Astrocyte (in vitro differentiated cells and primary cell): Measurements from ENCODE around the gene FAM199X. TPM values are rescaled to one million over a fixed set of nuclear protein-coding genes. Genes with fewer than 3 reads are reported as not detected.

Experiments used
- DNase-seq: peaks from one replicate; pipeline ENCODE4 v3.0.0-alpha.2; 2010; ENCODE audit warnings: low read depth
- FAIRE-seq: peaks from 2 replicates; lab custom pipeline; 2011; peaks lifted over from hg19 to GRCh38; lab: Jason Lieb, UNC
- H2AFZ ChIP-seq: 2 replicates; pipeline ENCODE4 v1.6.0; 2012; ENCODE audit warnings: low read depth, low read length, inconsistent platforms
- H3K27ac ChIP-seq: 2 replicates; pipeline ENCODE4 v1.5.1; 2011; ENCODE audit warnings: low read depth, low read length, inconsistent platforms
- H3K27me3 ChIP-seq: 2 replicates; pipeline ENCODE4 v1.6.0; 2011; ENCODE audit warnings: low read length, inconsistent platforms; ENCODE audit not compliant: insufficient read depth
- H3K36me3 ChIP-seq: 2 replicates; pipeline ENCODE4 v1.5.1; 2011; ENCODE audit warnings: low read length, inconsistent platforms; ENCODE audit not compliant: insufficient read depth
- H3K4me1 ChIP-seq: 2 replicates; pipeline ENCODE4 v1.5.1; 2011; ENCODE audit warnings: low read length, inconsistent platforms; ENCODE audit not compliant: insufficient read depth
- H3K4me2 ChIP-seq: 2 replicates; pipeline ENCODE4 v1.6.0; 2012; ENCODE audit warnings: low read length, inconsistent platforms
- H3K4me3 ChIP-seq: 2 replicates; pipeline ENCODE4 v1.5.1; 2011; ENCODE audit warnings: low read depth, mild to moderate bottlenecking, low read length, inconsistent platforms; ENCODE audit not compliant: insufficient read depth
- H3K79me2 ChIP-seq: 2 replicates; pipeline ENCODE4 v1.6.0; 2012; ENCODE audit warnings: mild to moderate bottlenecking, low read length, inconsistent platforms; ENCODE audit not compliant: insufficient read depth
- H3K9ac ChIP-seq: 2 replicates; pipeline ENCODE4 v1.6.0; 2012; ENCODE audit warnings: mild to moderate bottlenecking, low read length, inconsistent platforms
- H3K9me3 ChIP-seq: 2 replicates; pipeline ENCODE4 v1.5.1; 2012; ENCODE audit warnings: low read depth, mild to moderate bottlenecking, low read length, inconsistent platforms; ENCODE audit not compliant: insufficient read depth
- H4K20me1 ChIP-seq: 2 replicates; pipeline ENCODE4 v1.6.0; 2012; ENCODE audit warnings: low read length, inconsistent platforms; ENCODE audit not compliant: insufficient read depth
- H3K27ac Mint-ChIP-seq: one replicate; pipeline ENCODE4 v1.8.0; 2021; ENCODE audit warnings: mild to moderate bottlenecking, mixed read lengths; ENCODE audit not compliant: unreplicated experiment
- H3K27me3 Mint-ChIP-seq: one replicate; pipeline ENCODE4 v1.8.0; 2021; ENCODE audit warnings: low read depth, mixed read lengths; ENCODE audit not compliant: unreplicated experiment
- H3K36me3 Mint-ChIP-seq: one replicate; pipeline ENCODE4 v1.8.0; 2021; ENCODE audit warnings: low read depth, mixed read lengths; ENCODE audit not compliant: unreplicated experiment
- H3K4me1 Mint-ChIP-seq: one replicate; pipeline ENCODE4 v1.8.0; 2021; ENCODE audit warnings: low read depth, mixed read lengths; ENCODE audit not compliant: unreplicated experiment
- H3K4me3 Mint-ChIP-seq: one replicate; pipeline ENCODE4 v1.8.0; 2021; ENCODE audit warnings: mild to moderate bottlenecking, moderate library complexity, mixed read lengths; ENCODE audit not compliant: unreplicated experiment
- H3K9me3 Mint-ChIP-seq: one replicate; pipeline ENCODE4 v1.8.0; 2021; ENCODE audit warnings: mild to moderate bottlenecking, mixed read lengths; ENCODE audit not compliant: unreplicated experiment
- CTCF ChIP-seq: IDR thresholded peaks from 2 replicates; pipeline ENCODE4 v1.5.1; 2011; ENCODE audit warnings: low read depth, mild to moderate bottlenecking, inconsistent platforms, low read length, moderate library complexity; ENCODE audit not compliant: insufficient read depth
- EZH2 ChIP-seq: IDR thresholded peaks from 2 replicates; pipeline ENCODE4 v1.6.1; 2012; ENCODE audit warnings: mild to moderate bottlenecking, low read length, inconsistent platforms; ENCODE audit not compliant: insufficient read depth
- total RNA-seq: library from RNA; stranded (reverse); gene quantifications from 2 replicates; pipeline ENCODE4 v1.2.1, GENCODE V29; 2021

Gene FAM199X
- total RNA-seq, 1 donor from 2014 or later, result 28.8 TPM

- H3K36me3 Mint-ChIP-seq, result peaks cover 2% of the 10 kb centered on the region
These were observed 21.7 kb downstream of the FAM199X start for GRCh38 chrX:104187931-104188330.

GRCh38 chrX:104189837-104190236 is 23.6 kb downstream of the FAM199X start:
- Mint-ChIP-seq H3K36me3 (peaks cover 2% of the 10 kb centered on the region), H3K4me3 (no peak overlapping the region), H3K9me3 (no peaks in the 10 kb centered on the region), H3K27ac (no peak overlapping the region), H3K27me3 (no peaks in the 10 kb centered on the region), H3K4me1 (peaks cover 3% of the 10 kb centered on the region)
- FAIRE-seq (peak; percentile 95), DNase-seq (no peak)
- TF ChIP-seq CTCF (no peak), EZH2 (no peak)
- H3K36me3 ChIP-seq, result peaks cover 18% of the 10 kb centered on the region
- no peaks in the 10 kb centered on the region for H3K27me3 ChIP-seq
- H3K9ac ChIP-seq, result no peak overlapping the region
- H4K20me1 ChIP-seq, result peaks cover 5% of the 10 kb centered on the region
- H3K4me2 ChIP-seq, result no peak overlapping the region
- H3K27ac ChIP-seq, result no peak overlapping the region
- H3K4me3 ChIP-seq, result no peak overlapping the region
- H3K9me3 ChIP-seq, result no peaks in the 10 kb centered on the region
- peaks cover 2% of the 10 kb centered on the region for H3K4me1 ChIP-seq
- no peak overlapping the region for H2AFZ ChIP-seq
- H3K79me2 ChIP-seq, result peaks cover 2% of the 10 kb centered on the region

More at GRCh38 chrX:104187931-104188330, 21.7 kb downstream of the FAM199X start:
- Histone ChIP-seq H3K9me3 (no peaks in the 10 kb centered on the region), H3K27ac (no peak overlapping the region), H4K20me1 (peaks cover 12% of the 10 kb centered on the region), H3K4me3 (no peak overlapping the region), H3K9ac (no peak overlapping the region), H3K79me2 (peaks cover 16% of the 10 kb centered on the region), H3K4me1 (no peaks in the 10 kb centered on the region), H2AFZ (no peak overlapping the region), H3K4me2 (no peak overlapping the region), H3K27me3 (no peaks in the 10 kb centered on the region), H3K36me3 (peaks cover 18% of the 10 kb centered on the region)
- H3K9me3 Mint-ChIP-seq, result no peaks in the 10 kb centered on the region
- H3K4me3 Mint-ChIP-seq, result no peak overlapping the region
- TF ChIP-seq CTCF (no peak), EZH2 (no peak)
- no peak for FAIRE-seq
- no peaks in the 10 kb centered on the region for H3K27me3 Mint-ChIP-seq
- no peak overlapping the region for H3K27ac Mint-ChIP-seq
- H3K4me1 Mint-ChIP-seq, result peaks cover 2% of the 10 kb centered on the region
- DNase-seq, result no peak

DNA sequence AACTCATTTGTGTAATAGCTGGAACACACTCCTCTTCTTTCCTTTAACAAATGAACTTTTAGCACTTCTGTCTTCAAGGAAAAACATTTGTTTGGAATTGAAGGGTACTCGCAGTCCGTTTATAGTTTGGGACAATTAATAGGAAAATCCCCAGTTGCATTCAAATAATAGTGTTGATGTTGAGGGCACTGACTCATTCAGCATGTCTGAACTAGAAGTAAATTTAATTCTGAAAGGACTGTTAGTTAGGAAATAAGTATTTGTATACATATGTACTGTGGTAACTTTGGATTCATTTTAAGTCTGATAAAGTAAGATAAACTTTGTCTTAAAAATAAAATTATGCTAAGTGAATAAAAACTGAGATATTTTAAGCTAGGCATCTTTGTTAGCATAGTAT is 27.2 kb downstream of the FAM199X start:
- no peak overlapping the region for H3K4me3 Mint-ChIP-seq
- H2AFZ ChIP-seq, result no peak overlapping the region
- H3K9me3 ChIP-seq, result no peaks in the 10 kb centered on the region
- H3K79me2 ChIP-seq, result no peaks in the 10 kb centered on the region
- H4K20me1 ChIP-seq, result peaks cover 5% of the 10 kb centered on the region
- TF ChIP-seq EZH2 (no peak), CTCF (no peak)
- H3K36me3 Mint-ChIP-seq, result no peaks in the 10 kb centered on the region
- peaks cover 4% of the 10 kb centered on the region for H3K4me1 Mint-ChIP-seq
- DNase-seq (no peak), FAIRE-seq (peak; percentile 78)
- H3K4me1 ChIP-seq, result peaks cover 2% of the 10 kb centered on the region
- H3K9me3 Mint-ChIP-seq, result no peaks in the 10 kb centered on the region
- H3K9ac ChIP-seq, result no peak overlapping the region
- peaks cover 11% of the 10 kb centered on the region for H3K36me3 ChIP-seq
- no peaks in the 10 kb centered on the region for H3K27me3 ChIP-seq
- no peak overlapping the region for H3K4me3 ChIP-seq
- H3K27me3 Mint-ChIP-seq, result no peaks in the 10 kb centered on the region
- H3K27ac ChIP-seq, result no peak overlapping the region
- no peak overlapping the region for H3K4me2 ChIP-seq
- no peak overlapping the region for H3K27ac Mint-ChIP-seq
